C4-2B (cell line): ENCODE measurements around the gene HYAL2.
A peak's percentile ranks its signal among the peaks of the same experiment; 100 is the strongest.

Source experiments
- H3K27ac ChIP-seq: fragments of 450-650 bp; 2 replicates; pipeline ENCODE4 v1.5.1; 2017
- CTCF ChIP-seq: fragments of 450-650 bp; conservative IDR thresholded peaks from 2 replicates; pipeline ENCODE4 v1.5.1; 2017; ENCODE audit warnings: mild to moderate bottlenecking
- ZFX ChIP-seq: fragments of 450-650 bp; IDR thresholded peaks from 2 replicates; pipeline ENCODE4 v1.6.1; 2017

Gene HYAL2

GRCh38 chr3:50296721-50297383 is 25.7 kb downstream of the HYAL2 start:
- TF ChIP-seq ZFX (no peak), CTCF (no peak)
- no peak overlapping the region for H3K27ac ChIP-seq

GRCh38 chr3:50295553-50296431 is 26.8 kb downstream of the HYAL2 start:
- no peak for TF ChIP-seq ZFX
- TF ChIP-seq CTCF: no peak
- H3K27ac ChIP-seq: no peak overlapping the region

GRCh38 chr3:50294492-50295403 is 27.8 kb downstream of the HYAL2 start:
- H3K27ac ChIP-seq: no peak overlapping the region
- no peak for TF ChIP-seq ZFX
- TF ChIP-seq CTCF: no peak

GRCh38 chr3:50294089-50294488 is 28.5 kb downstream of the HYAL2 start:
- TF ChIP-seq CTCF (no peak), ZFX (no peak)
- no peak overlapping the region for H3K27ac ChIP-seq

GRCh38 chr3:50293079-50293801 is 29.3 kb downstream of the HYAL2 start:
- TF ChIP-seq CTCF: no peak
- no peak for TF ChIP-seq ZFX
- peak overlapping the region; percentile 99 for H3K27ac ChIP-seq

GRCh38 chr3:50292159-50293078 is 30.1 kb downstream of the HYAL2 start, which contains the start of gene IFRD2:
TSS of gene IFRD2 (minus strand) at chr3:50292429. CDS start at chr3:50292274, 155 bp downstream.
- H3K27ac ChIP-seq: peak within 1 kb of the TSS; percentile 99
- TF ChIP-seq ZFX (no peak), CTCF (no peak)
